ENCODE results near the gene ZBTB32. TPM values are rescaled to one million over a fixed set of nuclear protein-coding genes. Genes with fewer than 3 reads are reported as not detected.

The ZBTB32 gene
- total RNA-seq, 1 experiment from 2014 or later = 0.13 TPM

DNA sequence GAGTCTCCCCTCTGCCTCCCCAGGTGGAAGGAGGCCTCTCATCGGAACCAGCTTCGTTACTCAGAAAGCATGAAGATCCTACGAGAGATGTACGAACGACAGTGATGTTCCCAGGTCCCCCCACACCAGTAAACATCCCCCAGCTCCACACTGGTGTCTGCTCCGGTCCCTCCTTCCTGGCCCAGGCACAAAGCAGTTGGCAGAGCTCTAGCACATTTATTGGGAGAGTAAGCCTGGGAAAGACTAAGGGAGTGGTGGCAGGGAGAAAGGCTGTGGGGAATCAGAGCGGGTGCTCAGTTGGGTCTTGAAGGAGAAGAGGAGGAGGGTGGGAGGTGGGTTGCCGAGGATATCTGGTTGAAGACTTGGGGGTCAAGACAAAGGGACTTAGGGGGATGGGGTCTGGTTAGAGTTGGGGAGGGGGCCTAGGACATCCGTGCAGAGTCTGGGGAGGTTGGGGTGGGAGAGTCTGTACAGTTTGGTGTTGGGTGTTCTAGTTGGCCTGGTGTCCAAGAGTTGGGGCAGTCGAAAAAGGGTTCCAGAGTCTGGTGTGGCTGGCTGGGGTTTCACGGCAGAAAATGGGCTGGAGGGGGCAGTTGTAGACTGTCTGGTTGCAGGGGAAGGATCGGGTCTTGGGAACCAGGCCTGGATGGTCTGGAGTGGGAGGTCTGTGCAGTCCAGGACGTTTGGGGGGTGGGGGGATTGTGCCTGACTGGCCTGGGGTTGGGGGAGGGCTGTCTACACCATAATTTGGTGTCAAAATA, 50.2 kb downstream of the ZBTB32 start:
- no peak overlapping the region for H3K23ac ChIP-seq (ENCODE audit: insufficient read length, low read depth, low read length)
- no peak overlapping the region for H2BK15ac ChIP-seq (ENCODE audit: low read depth, low read length)
- no peak overlapping the region for H2AFZ ChIP-seq (ENCODE audit: low read length)
- no peak overlapping the region for H3K4me2 ChIP-seq (ENCODE audit: insufficient read depth, insufficient read length, low read length)
- no peaks in the 10 kb centered on the region for H3K79me1 ChIP-seq (ENCODE audit: insufficient read depth, low read depth, low read length, poor library complexity, severe bottlenecking)
- Mint-ChIP-seq H3K36me3 (ENCODE audit: insufficient read depth in 1 of 3, low read depth in 3 of 3) (peaks cover 0 to 5% (median 3%) of the 10 kb centered on the region in 3 experiments; a peak in 3 of 7 replicates), H3K27ac (no peak overlapping the region), H3K27me3 (ENCODE audit: low read depth) (peaks cover 7% of the 10 kb centered on the region), H3K9me3 (no peaks in the 10 kb centered on the region), H3K4me3 (peak overlapping the region; percentile 55 to 72), H3K4me1 (peaks cover 12 to 22% of the 10 kb centered on the region in 2 experiments)
- H4K8ac ChIP-seq (replicated peaks; ENCODE audit: insufficient read length, low read depth, low read length) = no peak overlapping the region
- H3K79me2 ChIP-seq (ENCODE audit: insufficient read depth, low read length) = no peaks in the 10 kb centered on the region
- H3K4me1 ChIP-seq (ENCODE audit: insufficient read depth, low read length) = no peaks in the 10 kb centered on the region
- peaks cover 15% of the 10 kb centered on the region for H3K23me2 ChIP-seq (ENCODE audit: insufficient read length, low read depth, low read length, poor library complexity, severe bottlenecking)
- no peak overlapping the region for H3K9ac ChIP-seq (ENCODE audit: extremely low read depth, insufficient read length, low read length)
- no peaks in the 10 kb centered on the region for H3K9me3 ChIP-seq (ENCODE audit: control insufficient read depth, low read depth, low read length)
- no peak overlapping the region for H2BK5ac ChIP-seq (ENCODE audit: insufficient read length, low read length)
- TF ChIP-seq, protein P1, sequence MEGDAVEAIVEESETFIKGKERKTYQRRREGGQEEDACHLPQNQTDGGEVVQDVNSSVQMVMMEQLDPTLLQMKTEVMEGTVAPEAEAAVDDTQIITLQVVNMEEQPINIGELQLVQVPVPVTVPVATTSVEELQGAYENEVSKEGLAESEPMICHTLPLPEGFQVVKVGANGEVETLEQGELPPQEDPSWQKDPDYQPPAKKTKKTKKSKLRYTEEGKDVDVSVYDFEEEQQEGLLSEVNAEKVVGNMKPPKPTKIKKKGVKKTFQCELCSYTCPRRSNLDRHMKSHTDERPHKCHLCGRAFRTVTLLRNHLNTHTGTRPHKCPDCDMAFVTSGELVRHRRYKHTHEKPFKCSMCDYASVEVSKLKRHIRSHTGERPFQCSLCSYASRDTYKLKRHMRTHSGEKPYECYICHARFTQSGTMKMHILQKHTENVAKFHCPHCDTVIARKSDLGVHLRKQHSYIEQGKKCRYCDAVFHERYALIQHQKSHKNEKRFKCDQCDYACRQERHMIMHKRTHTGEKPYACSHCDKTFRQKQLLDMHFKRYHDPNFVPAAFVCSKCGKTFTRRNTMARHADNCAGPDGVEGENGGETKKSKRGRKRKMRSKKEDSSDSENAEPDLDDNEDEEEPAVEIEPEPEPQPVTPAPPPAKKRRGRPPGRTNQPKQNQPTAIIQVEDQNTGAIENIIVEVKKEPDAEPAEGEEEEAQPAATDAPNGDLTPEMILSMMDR (conservative IDR thresholded peaks at IDR 0.05) = no peak
- peak; percentile 21 for DNase-seq
- H3K56ac ChIP-seq (ENCODE audit: insufficient read length, low read depth, low read length) = no peak overlapping the region
- H3K18ac ChIP-seq (ENCODE audit: insufficient read length, low read depth, low read length) = no peak overlapping the region
- H3K14ac ChIP-seq (ENCODE audit: insufficient read depth, low read length) = no peak overlapping the region
- H3K27me3 ChIP-seq (ENCODE audit: insufficient read depth, low read length) = no peaks in the 10 kb centered on the region
- H4K5ac ChIP-seq (ENCODE audit: insufficient read length, low read depth, low read length) = no peak overlapping the region
- H2BK12ac ChIP-seq (ENCODE audit: insufficient read length, low read depth, low read length) = no peak overlapping the region
- no peak overlapping the region for H3K4ac ChIP-seq (ENCODE audit: low read depth, low read length)
- no peak overlapping the region for H2BK20ac ChIP-seq (ENCODE audit: low read depth, low read length, poor library complexity, severe bottlenecking)
- H4K20me1 ChIP-seq (ENCODE audit: control insufficient read depth, insufficient read depth, insufficient read length) = no peaks in the 10 kb centered on the region
- no peak overlapping the region for H3K27ac ChIP-seq (ENCODE audit: insufficient read length, low read depth, low read length)
- H2AK5ac ChIP-seq (ENCODE audit: insufficient read length, low read length) = no peak overlapping the region
- H4K91ac ChIP-seq (ENCODE audit: insufficient read length, low read depth, low read length) = no peak overlapping the region
- no peak overlapping the region for H2BK120ac ChIP-seq (ENCODE audit: low read depth, low read length, poor library complexity, severe bottlenecking)
- no CpG with 5 or more reads among the region's 13 CpGs for WGBS (ENCODE audit: extremely low coverage, insufficient read length, low lambda C conversion rate)
- no peak overlapping the region for H3T11ph ChIP-seq (ENCODE audit: low read length)

All from H9 (cell line).